Right ventricle myocardium inferior (tissue), 1 donor: Measurements from ENCODE around the gene BMAL1. TPM values are rescaled to one million over a fixed set of nuclear protein-coding genes. Genes with fewer than 3 reads are reported as not detected.
"Not testable (repeated sequence)": the region's sequence is repeated elsewhere in the genome, so short reads cannot be mapped to it uniquely, and the experiment has no call there.

ENCODE experiments used
- ATAC-seq: fragments of 200-7000 bp; cut with Tn5 transposase; one replicate; pipeline ENCODE4 v1.9.1; 2020; ENCODE audit warnings: mild to moderate bottlenecking, moderate library complexity
- DNase-seq: peaks from one replicate; pipeline ENCODE4 v3.0.0; 2021; ENCODE audit errors: missing footprints
- intact Hi-C: fragments of 100-400 bp; cut with DNase I; formaldehyde crosslinking; loops from one replicate; pipeline ENCODE4 v1.11.0; 2022
- total RNA-seq: library from RNA; stranded (reverse); fragmentation: NEBNext Ultra II Directional; extraction: Animal tissue kit (Norgen Biotek cat#: 25700); gene quantifications from one replicate; pipeline ENCODE4 v1.2.1, GENCODE V29; 2021
- donor health status: DM: no; HTN: yes; CAD: no; lungs with severe emphysema.

The BMAL1 gene
- total RNA-seq, 1 donor from 2014 or later = 9.5 TPM

DNA sequence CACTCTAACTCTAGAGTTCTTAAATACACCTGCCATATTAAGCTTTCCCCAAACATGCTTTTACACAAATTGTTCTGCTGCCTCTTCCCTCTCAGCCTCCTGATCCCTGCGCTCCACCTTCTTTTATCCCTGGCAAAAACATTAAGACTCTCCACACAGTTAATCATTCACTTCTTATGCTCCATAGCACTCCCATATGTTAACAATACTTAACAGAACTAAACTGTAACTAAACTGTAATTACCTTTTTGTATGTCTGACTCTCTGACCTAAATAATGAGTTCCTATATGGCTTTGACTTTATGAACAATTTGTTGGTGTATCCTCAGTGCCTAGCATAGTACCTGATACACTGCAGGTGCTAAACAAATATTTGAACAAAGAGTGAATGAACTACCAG lies 113.6 kb downstream of the BMAL1 start:
- intact Hi-C loops = no loop called here
- DNase-seq = no peak
- ATAC-seq = no peak

DNA sequence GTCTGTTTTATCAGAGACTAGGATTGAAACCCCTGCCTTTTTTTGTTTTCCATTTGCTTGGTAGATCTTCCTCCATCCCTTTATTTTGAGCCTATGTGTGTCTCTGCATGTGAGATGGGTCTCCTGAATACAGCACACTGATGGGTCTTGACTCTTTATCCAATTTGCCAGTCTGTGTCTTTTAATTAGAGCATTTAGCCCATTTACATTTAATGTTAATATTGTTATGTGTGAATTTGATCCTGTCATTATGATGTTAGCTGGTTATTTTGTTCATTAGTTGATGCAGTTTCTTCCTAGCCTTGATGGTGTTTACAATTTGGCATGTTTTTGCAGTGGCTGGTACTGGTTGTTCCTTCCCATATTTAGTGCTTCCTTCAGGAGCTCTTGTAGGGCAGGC lies 120.7 kb downstream of the BMAL1 start:
- intact Hi-C loops, DNase-seq, ATAC-seq: not testable (repeated sequence)

DNA sequence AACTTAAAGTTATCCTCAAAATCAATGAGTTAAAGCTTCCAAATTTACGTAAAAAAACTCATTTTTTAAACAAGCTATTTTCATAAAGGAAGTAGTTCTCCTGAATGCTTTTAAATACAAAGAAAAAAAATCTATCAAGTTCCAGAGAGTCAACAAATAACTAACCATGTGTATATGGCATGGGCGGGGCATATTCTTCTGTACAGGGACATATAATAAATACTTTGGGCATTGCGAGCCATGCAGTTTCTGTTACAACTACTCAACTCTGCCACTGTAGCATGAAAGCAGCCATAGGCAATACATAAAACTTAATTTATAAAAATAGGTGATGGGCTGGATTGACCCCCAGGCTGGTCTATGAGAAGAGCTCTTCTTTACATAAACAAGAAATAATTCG lies 127.6 kb downstream of the BMAL1 start:
- intact Hi-C loops = no loop called here
- no peak for ATAC-seq
- DNase-seq = no peak

DNA sequence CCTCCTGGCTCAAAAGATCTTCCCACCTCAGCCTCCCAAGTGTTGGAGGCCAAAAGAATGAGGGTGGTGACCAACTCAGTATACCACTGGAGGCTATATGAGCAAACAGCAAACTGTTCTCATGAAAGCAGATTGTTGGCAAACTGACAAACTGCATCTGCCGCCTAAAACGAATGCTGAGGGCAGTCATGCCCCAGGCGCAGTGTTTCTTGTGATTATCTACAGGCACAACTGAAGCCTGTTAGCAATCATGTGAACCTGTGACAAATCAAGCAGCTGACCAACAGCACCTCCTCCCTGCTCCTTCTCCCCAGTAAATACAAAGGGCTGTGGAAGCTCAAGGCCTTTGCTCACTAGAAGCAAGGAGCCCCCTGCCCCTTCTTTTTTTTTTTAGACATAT lies 137.6 kb downstream of the BMAL1 start:
- ATAC-seq (no peak), DNase-seq (no peak)
- intact Hi-C loops = no loop called here

DNA sequence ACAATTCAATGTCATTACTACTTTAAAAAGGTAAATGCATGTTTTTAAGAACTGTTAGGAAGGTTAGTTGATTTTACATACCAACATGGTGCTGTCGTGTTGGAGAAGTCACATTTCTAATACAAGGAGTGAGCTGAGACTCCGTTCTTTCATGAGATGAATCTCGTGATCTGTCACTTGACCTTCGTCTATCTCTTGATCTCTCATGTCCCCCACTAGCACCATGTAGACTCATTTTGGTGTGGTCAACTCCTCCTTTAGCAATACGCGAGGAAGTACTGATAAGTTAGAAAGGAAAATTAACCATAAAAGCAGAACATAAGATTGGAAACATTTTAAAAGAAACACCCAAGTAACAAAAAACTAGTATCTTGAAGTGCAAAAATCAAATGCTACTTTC lies 144.0 kb downstream of the BMAL1 start:
- no peak for ATAC-seq
- no peak for DNase-seq

DNA sequence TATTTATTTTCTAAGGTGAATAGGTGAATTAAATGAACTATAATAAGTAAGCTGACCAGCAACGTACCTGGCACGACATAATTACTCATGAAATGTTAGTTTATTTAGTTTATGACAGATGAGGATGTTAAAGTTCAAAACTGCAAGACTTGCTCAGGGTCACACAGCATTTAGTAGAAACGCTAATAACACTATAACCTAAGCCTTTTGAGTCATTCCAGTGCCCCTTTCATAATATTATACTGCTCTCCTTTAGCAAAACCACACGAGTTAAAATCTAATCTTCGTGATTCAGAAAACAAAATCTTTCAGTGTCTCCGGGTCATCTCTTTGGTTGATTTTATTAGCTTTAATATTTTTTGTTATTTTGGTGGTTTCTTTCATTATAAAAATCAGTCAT lies 145.8 kb downstream of the BMAL1 start:
- intact Hi-C loops = no loop called here
- ATAC-seq (no peak), DNase-seq (no peak)

More for the DNA sequence above, 144.0 kb downstream of the BMAL1 start:
- intact Hi-C loops = no loop called here

DNA sequence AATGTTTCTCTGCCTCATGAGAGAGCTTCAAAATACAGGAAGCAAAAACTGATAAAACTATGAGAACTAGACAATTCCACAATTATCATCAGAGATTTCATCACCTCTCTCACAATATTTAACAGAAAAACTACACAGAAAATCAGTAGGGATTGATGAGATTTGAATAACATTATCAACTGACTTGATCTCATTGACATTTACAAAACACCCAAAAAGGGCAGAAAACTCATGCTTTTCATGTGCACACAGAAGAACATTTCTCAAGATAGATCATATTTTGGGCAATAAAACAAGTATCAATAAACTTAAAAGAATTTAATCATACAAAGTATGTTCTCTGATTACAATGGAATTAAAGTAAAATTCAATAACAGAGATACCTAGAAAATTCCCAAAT lies 149.8 kb downstream of the BMAL1 start:
- ATAC-seq = no peak
- DNase-seq = no peak
- intact Hi-C loops = no loop called here

DNA sequence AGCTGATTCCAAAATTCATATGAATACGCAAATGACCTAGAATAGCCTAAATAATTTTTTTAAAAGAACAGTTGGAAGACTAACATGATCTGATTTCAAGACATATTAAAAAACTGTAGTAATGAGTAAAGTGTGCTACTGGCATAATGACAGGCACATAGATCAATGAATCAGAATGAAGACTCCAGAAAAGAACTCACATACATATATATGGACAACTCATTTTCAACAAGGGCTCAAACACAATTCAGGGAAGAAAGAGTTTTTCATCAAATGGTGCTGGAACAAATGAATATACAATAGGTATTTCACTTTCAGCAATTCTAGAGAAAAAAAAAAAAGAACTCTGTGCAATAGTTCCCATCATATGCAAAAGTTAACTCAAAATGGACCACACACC lies 151.7 kb downstream of the BMAL1 start:
- no peak for DNase-seq
- intact Hi-C loops = no loop called here

DNA sequence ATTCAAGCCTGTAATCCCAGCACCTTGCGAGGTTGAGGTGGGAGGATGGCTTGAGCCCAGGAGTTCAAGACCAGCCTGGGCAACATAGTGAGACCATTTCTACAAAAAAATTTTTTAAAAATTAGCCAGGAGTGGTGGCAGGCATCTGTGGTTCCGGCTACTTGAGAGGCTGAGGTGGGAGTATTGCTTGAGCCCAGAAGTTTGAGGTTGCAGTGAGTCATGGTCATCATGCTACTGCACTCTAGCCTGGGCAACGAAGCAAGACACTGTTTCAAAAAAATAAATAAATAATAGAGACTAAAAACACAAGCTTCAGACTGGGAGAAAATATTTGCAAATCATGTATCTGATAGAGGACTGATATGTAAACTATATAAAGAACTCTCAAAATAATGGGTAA lies 152.2 kb downstream of the BMAL1 start:
- no peak for DNase-seq
- no peak for ATAC-seq
- intact Hi-C loops = no loop called here

More for the DNA sequence above, 151.7 kb downstream of the BMAL1 start:
- ATAC-seq = no peak

DNA sequence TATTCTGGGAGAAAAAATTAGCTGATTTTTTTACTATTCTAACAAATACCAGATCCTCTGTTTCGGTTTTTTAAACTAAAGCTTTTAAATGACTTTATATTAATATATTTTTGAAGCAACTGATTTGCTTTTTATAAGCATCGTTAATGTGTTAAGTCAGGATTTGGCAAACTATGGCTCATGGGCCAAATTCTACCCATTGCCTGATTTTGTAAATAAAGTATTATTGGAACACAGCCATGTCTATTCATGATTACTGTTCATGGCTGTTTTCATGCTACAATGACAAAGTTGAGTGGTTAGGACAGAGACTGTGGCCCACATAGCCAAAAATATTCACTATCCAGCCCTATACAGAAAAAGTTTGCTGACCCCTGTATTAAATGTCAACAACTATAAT lies 155.8 kb downstream of the BMAL1 start:
- DNase-seq = no peak
- ATAC-seq = no peak
- intact Hi-C loops = no loop called here

DNA sequence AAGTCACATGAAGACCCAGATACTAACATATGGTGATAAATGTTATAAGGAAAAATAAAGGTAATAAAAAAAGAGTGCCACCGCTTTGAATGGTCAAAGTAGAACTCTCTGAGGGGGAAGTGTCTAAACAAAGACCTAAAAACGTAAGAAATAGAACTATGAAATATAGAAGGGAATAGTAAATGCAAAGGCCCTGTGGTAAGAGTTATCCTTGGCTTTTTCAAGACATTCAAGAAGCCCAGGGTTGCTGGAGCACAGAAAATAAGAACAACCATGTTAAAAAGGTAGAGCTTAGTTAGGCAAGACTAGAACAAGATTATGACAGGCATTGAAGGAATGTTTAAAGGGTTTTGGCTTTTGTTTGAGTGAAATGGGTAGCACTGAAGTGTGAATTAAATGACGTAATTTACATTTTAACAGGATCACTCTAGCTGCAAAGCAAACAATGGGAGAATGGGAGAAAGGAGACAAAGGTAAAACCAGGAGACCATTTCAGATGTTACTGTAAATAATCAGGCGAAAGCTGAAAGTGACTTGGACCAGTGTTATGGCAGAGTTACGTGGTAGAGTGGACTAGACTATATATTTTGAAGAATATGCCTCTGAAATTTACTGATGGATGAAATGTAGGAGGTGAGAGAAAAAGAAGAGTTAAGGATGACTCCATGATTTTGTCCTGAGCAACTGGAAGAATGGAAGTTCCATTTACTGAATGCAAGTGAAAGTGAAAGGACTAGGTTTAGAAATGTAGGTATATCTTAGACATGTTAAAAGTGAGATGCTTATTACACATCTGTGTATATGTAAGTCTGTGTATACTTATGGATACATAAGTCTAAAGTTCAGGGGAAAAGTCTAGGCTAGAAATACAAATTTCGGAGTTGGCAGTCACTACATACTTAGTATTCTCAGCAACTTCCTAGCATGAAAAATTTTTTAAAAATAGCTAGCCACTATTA lies 156.9 kb downstream of the BMAL1 start:
- no peak for ATAC-seq
- intact Hi-C loops = no loop called here
- DNase-seq = no peak

DNA sequence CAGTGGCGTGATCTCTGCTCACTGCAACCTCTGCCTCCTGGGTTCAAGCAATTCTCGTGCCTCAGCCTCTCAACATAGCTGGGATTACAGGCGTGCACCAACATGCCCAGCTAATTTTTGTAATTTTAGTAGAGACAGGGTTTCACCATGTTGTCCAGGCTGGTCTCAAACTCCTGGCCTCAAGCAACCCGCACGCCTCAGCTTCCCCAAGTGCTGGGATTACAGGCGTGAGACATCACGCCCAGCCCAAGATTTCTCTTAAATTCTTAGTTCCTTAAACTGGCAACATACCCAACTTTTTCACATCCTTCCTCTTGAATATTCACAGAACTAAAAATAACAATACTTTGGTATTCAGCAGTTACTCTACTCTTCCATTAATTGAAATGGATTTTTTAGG lies 159.2 kb downstream of the BMAL1 start:
- ATAC-seq, intact Hi-C loops: not testable (repeated sequence)
- DNase-seq = peak; percentile 42

Other genes with a start within 250 kb of the BMAL1 start
- gene BTBD10, start 185.4 kb downstream of the BMAL1 start, total RNA-seq = 19.3 TPM
- gene PTH, start 218.2 kb downstream of the BMAL1 start, total RNA-seq = not detected